GM18519 (cell line): ENCODE results near the gene UFD1.

Experiments used
- ATAC-seq: cut with Tn5 transposase; IDR thresholded peaks from one replicate; pipeline ENCODE4 v1.9.1; 2021; ENCODE audit warnings: mild to moderate bottlenecking, moderate library complexity; ENCODE audit not compliant: unreplicated experiment, low FRiP score

UFD1 gene

GRCh38 chr22:19516378-19517170 is 37.6 kb upstream of the UFD1 start:
- no peak for ATAC-seq

GRCh38 chr22:19515654-19516377 is 36.8 kb upstream of the UFD1 start:
- no peak for ATAC-seq

DNA sequence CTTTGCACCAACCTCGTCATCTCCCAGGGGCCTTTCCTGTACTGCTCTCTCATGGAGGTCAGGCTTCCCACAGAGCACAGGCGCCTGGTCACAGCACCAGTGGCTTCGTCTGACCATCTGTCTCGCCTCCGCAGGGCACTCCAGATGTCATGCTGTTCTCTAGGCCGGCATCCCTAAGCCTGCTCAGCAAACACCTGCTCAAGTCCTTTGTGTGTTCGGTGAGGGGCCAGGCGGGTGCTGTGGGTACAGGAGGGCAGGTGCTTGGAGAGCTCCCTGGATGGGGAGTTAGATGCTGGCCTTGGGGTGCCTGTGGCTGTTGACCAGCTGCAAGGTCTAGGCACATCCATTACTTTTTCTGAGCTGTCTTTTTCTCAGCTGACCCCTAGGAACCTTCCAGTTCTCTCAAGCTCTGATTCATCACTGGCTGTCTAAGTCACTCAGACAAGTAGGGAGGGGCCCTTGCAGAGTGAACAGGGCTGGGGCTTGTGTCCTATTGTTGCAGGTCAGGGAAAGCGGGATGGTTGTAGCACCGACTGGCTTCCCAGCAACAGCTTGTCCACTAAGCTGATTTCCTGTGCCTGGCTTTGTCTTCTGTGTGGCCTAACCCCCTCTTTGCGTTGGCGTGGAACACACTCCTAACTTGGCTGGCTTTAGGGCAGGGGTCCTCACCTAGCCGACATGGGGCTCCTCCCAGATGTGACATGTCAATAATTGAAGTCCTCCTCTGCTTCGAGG is 36.0 kb upstream of the UFD1 start:
- no peak for ATAC-seq

DNA sequence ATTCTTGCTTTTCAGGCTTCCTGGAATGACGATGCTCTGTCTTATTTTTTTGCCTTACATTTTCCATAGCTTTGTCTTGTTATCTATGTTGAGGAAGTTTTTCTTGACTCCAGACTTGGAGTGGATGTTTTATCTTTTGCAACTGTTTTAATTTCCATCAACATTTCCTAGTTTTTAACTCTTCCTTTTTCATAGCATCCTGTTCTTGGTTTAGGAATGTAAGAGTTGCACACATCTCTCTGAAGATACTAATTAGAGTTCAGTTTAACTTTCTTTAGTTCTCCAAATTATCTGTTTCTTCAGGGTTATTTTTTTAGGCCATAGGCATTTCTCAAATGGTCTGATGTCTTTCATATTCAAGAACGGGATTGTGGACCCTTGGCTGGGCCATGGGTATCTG is 34.8 kb upstream of the UFD1 start:
- ATAC-seq, result no peak

GRCh38 chr22:19510919-19511341 is 31.9 kb upstream of the UFD1 start:
- no peak for ATAC-seq

GRCh38 chr22:19509923-19510322 is 30.9 kb upstream of the UFD1 start:
- ATAC-seq, result no peak

- ATAC-seq, result no peak
Measured at GRCh38 chr22:19509191-19509590, 30.2 kb upstream of the UFD1 start.

DNA sequence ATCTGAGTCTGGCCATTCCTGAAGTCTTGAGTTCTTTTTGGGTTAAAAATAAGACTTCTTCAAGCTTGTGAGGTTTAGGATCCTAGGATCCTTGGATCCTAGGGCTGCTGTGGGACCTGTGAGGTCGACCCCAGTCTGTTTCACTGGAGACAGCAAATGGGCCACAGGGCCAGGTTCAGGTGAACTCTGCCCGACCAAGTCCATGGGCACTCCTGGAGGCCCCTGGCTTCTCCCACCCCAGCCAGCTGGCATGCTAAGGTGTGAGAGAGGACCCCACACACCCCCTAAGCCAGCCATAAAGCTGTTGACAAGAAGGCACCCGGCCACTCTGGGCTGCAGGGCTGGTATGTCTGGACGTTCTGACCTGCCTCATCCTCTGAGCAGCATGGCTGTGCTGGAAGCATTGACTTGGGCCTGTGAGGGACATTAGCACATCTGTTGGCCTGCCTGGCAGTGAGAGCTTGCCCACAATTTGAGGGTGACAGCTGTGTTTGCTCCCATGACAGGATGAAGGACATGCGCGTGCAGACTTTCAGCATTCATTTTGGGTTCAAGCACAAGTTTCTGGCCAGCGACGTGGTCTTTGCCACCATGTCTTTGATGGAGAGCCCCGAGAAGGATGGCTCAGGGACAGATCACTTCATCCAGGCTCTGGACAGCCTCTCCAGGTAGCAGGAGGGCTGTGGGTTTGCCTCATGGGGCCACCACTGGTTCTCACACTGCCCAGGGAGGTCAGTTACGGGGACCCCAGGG is 29.2 kb upstream of the UFD1 start:
- no peak for ATAC-seq

DNA sequence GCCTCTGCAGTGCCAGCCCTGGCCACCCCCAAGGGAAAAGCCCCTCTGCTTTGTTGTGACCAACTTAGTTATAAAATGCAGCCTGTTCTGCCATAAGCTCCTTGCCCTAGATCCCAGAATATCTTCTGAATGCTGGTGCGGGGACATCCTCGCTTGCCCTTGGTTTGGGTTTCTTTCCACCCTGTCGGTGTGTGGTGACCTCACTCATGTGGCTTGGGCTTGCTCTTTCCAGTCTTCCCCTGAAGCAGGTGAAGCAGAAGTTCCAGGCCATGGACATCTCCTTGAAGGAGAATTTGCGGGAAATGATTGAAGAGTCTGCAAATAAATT is 28.5 kb upstream of the UFD1 start:
- no peak for ATAC-seq

DNA sequence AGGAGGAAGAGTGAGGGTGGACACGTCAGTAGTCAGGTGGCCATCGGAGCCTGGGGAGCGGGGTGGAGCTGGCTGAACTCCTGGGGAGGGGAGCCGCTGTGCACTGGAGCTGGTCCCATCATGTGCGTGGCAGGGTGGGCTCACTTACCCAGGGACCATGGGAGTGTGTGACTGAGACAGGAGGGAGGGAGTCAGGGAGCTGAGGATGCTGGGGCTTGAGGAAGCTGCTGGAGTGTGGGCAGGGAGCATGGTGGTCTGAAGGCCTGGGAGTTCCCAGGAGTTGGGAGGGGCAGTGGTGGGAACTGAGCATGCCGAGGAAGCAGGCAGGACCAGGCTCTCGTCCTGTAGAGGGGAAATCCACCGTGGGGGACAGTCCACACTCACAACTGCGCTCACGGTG is 27.2 kb upstream of the UFD1 start:
- no peak for ATAC-seq

GRCh38 chr22:19505735-19506126 is 26.7 kb upstream of the UFD1 start:
- ATAC-seq, result no peak

DNA sequence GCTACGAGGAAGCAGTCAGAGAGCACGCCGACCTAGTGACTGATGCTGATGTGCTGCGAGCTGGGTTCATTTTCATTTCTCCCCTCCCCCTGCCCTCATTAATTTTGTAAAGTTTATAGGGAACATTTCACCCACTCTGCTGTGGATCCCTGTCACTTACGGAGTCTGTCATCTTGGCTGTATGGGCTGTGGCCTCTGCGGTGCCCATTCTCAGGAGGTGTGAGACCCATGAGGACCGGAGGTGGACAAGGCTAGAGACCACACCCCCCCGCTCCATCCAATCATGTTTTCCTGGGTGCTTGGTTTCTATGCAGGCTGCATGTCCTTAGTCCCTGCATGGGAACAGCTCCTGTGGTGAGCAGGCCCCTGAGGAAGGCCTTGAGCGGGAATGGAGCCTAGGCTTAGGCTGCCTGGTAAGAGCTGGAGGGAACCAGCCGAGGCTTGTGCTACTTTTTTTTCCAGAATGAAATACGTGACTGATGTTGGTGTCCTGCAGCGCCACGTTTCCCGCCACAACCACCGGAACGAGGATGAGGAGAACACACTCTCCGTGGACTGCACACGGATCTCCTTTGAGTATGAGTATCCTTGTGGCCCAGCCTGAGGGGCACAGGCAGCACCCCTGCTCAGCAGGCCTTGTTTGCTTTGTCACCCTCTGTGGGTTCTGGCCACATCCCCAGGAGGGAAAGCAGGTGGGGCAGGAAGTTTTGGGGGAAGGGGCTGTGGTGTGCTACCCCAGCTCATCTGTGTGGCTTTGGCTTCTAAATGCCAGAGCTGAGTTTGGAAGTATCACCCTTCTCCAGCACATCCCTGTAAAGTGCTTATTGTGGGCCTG is 26.1 kb upstream of the UFD1 start:
- no peak for ATAC-seq

GRCh38 chr22:19503869-19504268 is 24.9 kb upstream of the UFD1 start:
- no peak for ATAC-seq

DNA sequence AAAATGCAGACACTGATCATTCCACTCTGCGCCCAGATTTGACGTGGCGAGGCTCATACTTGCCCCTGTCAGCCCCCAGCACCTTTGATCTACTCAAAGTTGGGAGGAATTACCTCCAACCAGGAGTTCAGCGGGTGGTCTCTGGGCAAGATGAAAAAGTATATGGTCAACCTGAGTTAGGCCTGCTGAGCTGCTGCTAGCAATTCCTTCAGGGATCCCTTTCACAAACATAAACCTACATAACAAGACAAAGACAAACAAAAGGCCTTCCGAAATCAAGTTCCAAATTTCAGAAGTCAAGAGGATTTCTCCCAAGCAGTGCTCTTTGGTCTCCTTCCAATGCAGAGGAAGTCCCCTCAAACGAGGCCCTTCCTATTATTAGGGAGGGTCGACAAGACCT is 24.4 kb upstream of the UFD1 start:
- ATAC-seq, result no peak

- no peak for ATAC-seq
Measured at GRCh38 chr22:19501897-19502447, 23.0 kb upstream of the UFD1 start.

GRCh38 chr22:19499880-19500242 is 20.9 kb upstream of the UFD1 start:
- ATAC-seq, result no peak

- ATAC-seq, result no peak
Measured at GRCh38 chr22:19499236-19499879, 20.4 kb upstream of the UFD1 start.

DNA sequence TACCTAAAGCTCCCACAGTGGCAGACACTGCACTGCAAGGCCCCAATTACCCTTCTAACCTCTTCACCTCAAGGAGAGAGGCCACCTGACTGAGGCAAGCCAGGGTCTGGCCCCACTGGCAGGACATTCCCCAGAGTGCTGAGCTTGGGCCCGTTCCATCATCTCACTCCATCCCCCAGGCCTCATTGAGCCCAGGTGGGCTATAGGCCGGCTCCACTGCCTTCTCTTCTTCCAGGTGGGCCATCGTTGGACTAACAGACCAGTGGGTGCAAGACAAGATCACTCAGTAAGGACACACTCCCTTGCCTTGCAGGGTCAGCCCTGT is 19.8 kb upstream of the UFD1 start:
- ATAC-seq, result no peak

GRCh38 chr22:19498154-19498865 is 19.3 kb upstream of the UFD1 start:
- no peak for ATAC-seq
